ENCODE results near the gene PDE4D.

DNA sequence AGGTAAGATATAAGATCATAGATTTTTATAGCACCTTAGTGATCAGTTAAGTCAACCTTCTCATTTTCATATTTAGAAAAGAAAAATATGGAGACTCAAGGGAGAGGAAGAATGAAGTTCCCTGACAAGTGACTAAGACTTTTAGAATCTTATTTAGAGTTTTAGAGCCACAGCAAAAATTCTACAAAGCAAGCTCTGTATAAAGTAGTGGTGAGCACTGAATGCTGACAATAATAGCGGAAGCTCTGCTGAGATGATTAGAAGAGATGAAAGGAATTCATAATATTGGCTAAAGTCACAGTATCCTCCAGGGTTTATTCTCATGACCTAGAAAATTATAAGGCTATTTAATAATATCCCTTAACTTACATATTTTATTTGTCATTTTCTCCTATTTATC lies 316.0 kb downstream of the PDE4D start:
- TF ChIP-seq POLR2AphosphoS5 (IDR thresholded peaks at IDR 0.05; ENCODE audit: low read depth, low read length) (no peak), SIN3A (IDR thresholded peaks at IDR 0.05; ENCODE audit: borderline replicate concordance, insufficient read depth, low read depth, low read length) (no peak)
